OCI-LY1 (cell line): ENCODE data around the gene BRIP1.

Experiments
- CTCF ChIP-seq: fragments of 200-600 bp; sonication (generic), shearing (Covaris generic); IDR thresholded peaks from 2 replicates; pipeline ENCODE4 v1.5.1; 2017; ENCODE audit warnings: mild to moderate bottlenecking, antibody characterized with exemption, low read length, moderate library complexity, mixed read lengths
- EZH2 ChIP-seq: fragments of 200-600 bp; sonication (generic), shearing (Covaris generic); IDR thresholded peaks from 2 replicates; pipeline ENCODE4 v1.8.0; 2017; ENCODE audit warnings: borderline replicate concordance, mixed run types, mild to moderate bottlenecking, antibody characterized with exemption, low read length, moderate library complexity, mixed read lengths

GRCh38 chr17:61739002-61739401 is 124.3 kb downstream of the BRIP1 start:
- no peak for TF ChIP-seq CTCF
- TF ChIP-seq EZH2 = no peak
